Activated CD4-positive, alpha-beta T cell treated with anti-CD3 and anti-CD28 coated beads, Interleukin-2, amount 50 U/mL, for 1 hour (primary cell): ENCODE measurements around the gene RALGPS1.

Experiments
- DNase-seq: peaks from one replicate; pipeline ENCODE4 v3.0.0-alpha.2; 2020

RALGPS1 gene

DNA sequence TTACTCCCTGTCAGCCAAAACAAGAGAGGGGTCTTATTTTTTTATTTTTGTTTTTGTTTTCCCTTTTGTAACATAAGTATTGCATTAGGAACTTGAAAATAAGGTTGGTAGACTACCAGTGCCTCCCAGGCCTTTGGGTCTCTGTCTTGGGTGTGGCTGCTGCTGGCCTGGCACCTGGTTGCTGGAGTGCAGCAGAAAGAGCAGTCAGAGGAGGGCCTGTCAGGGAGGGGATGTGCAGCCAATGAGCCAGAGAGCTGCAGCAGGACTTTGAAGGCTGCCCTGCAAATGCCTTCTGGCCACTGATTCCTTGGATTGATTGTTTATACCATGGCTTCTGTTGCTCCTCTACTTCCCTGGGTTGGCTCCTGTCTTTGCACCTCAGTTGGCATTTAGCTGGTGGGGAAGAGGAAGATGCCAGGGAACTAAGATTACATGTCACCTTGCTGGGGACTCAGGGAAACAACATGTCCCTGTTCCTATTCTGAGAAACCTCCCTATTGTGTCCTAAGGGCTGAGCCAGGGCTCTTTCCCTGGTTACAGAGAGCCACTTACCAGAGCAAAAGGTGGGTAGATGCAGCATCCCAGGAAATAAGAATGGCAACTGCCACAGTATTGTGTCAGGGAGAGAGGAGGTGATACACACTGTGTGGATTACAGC lies 141.3 kb downstream of the RALGPS1 start:
- DNase-seq, result no peak

DNA sequence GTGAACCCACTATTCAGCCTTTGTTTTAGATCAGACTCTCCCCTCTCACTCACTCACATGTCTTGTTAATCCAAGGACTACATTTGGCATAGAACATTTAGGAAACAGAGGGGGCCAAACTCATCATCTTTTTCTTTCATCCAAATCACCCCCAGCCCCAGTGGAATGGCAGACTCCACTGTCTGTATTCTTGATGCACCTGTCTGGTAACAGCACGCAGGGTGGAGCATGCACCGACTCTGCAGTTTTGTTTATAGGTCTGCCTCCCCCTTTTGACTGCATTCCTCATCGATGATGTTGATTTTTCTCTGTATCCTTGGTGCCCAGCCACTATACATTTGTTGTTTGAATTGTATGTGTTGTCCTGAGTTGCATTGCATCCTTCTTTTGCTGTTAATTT lies 141.9 kb downstream of the RALGPS1 start:
- DNase-seq, result no peak

DNA sequence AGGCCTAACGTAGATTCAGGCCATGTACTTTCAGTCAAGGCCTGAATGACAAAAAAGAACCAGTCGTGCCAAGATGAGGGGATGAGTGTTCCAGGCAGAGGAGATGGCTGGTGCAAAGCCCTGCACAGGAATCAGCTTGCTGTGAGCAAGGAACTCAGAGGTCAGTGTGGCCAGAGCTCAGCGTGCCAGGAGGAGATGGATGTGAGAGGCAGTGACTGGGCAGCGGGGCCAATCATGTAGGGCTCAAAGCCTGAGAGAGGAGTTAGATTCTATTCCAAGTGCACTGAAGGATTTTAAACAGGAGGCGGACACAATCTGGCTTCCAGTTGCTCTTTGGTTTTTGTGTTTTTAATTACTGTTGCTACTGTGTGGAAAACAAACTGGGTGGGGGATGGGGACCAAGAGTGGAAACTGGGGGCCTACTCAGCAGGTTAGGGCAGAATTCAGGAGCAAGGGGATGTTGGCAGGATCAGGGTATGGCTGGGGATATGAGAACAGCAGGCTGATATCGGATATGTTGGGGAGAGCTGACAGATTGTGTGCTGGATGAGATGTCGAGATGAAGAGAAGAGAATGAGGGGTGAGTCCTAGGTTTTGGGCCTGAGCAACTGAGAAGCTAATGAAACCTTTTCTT lies 143.5 kb downstream of the RALGPS1 start:
- no peak for DNase-seq

DNA sequence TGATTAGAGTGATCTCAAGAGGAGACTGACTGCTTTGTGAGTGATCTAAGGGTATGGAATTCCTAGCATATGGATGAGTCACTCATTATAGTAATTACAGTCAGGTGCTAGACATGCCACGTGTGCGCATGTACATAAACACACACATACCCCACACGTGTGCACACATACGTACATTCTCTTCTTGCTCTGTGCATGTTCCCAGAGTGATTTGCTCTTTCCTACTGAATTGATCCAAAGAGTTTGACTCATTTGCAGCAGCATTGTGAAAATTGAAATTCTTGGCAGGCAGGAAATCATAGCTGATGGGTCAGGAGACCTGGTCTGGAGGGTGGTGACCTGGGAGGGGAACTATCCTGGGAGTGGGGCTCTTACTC lies 144.1 kb downstream of the RALGPS1 start:
- DNase-seq, result no peak

DNA sequence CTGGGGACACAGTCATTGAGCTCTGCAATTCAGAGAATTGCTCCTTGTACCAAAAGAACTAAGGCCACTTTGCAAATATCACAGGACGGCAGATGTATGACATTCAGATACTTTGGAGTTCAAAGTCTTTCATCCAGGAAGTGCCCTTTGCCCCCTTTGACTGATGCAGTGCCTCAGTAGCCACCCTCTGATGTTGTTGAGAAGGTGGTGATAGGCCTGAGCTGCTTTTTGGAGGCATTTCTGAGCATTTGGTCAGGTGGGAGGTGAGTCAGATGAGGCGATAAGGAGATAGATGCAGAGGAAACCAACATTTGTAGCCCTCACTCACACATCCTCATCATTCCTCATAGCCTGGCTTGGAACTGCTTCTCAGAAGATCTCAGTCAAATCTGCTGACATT lies 144.4 kb downstream of the RALGPS1 start:
- DNase-seq, result no peak

DNA sequence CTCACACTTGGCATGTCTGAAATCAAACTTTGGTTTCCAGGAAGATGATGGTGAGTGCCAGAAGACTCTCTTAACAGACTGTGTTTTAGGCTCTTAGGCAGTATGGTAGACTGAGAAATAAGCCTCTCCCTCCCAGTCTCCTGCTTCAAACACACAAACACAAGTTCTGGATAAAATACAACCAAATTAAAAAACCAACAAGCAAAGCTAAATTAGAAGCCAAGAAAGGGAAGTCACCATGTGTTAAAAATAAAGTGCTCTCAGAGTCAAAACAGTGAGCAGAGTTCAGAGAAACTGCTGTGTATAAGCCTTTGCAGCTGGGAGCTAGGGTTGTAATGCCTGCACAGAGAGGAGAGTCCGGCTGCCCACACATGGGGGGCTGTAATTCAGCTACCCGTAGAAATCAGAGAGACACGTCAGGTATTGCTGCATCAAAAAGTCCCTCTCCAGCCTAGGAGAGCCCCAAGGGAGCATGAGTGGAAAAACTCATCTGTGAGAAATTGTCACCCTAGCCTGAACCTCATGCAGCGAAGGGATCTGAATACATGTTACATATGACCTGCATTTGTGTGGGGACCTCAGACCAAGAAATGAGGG lies 145.3 kb downstream of the RALGPS1 start:
- DNase-seq, result no peak

DNA sequence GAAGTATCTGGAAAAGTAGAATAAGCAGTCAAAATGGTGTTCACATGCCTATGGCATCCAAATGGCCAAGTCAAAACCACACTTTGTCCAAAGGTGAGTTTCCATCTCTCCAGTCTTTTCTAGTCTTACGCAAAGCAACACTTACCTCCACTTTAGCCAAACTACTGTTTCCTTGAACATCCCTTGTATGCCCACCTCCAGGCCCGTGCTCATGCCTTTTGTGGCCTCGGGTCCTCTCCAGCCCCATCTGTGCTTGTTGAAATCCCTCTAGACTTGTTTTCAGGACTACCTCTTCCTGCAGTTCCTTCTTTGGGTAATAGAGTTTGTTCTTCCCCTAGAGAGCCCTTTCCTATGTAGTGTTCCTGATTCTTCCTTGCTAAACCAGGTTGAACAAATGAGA lies 146.8 kb downstream of the RALGPS1 start:
- DNase-seq, result no peak

DNA sequence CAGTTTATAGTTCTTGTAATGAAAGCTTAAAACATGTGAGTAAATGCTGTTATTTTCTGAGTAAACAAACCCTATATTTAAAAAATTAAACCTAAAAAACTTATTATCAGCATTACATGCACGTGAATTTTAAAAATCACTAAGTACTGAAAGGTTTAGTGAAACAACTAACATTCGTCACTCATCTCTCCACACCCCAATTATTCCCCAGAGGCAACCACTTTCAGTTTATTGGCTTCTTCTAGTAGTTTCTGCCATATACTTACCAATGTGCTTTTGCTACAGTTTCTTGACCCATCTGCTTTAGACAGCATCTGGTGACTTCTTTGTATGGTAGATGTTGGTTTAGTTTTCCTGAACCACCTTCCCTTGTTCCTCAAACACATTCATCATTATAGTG lies 149.8 kb downstream of the RALGPS1 start:
- no peak for DNase-seq

DNA sequence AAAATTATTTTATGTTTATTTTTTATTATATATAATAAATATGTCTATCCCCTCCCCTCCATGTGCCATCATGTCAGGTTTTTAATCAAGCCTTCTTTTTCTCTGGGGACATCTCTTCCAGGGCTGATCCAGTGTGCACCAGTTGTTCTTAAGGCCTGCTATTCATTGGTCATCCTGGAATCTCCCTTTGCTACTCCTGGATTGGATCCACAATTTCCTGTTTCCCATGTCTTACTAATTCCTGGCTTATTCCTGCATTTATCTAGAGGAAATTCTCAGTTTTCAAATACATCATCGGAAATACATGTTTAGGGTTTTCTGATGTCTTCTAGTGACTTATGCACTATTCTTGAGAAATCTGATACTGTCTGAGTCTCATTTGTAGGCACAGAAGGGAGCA lies 151.0 kb downstream of the RALGPS1 start:
- no peak for DNase-seq

DNA sequence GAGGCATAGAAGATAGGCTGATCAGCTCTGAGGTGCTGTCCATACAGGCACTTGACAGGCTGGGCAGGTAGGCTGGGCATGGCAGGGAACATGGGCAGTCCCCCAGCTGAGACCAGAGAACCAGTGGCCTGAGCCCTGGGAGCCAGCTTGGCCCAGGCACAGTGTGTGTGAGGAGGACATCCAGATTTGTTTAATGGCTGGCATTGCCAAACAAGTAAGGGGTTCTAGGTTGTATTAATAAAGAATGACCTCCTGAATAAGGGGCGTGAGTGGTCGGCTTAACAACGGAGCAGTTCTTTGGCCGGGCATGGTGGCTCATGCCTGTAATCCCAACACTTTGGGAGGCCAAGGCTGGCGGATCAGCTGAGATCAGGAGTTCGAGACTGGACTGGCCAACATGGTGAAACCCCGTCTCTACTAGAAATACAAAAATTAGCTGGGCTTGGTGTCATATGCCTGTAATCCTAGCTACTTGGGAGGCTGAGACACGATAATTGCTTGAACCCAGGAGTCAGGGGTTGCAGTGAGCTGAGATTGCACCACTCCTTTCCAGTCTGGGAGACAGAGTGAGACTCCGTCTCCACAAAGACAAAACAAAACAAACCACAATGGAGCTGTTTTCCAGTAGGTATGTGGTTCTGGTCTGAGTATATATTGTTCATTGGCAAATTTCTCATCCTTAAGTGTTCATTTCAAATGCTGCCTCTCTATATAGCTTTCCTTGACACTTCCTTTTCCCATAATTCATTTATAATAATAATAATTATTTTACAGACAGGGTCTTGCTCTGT lies 151.7 kb downstream of the RALGPS1 start:
- no peak for DNase-seq

DNA sequence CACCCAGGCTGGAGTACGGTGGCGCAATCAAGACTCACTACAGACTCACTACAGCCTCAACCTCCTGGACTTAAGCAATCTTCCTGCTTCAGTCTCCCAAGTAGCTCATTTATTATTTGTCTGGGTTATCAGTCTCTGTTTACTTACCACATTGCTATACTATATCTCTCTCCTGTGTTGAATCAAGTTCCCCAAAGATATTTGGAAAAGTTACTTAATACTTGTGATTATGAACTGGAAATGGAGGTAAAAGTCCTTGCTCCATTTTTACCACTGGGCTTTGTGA lies 152.2 kb downstream of the RALGPS1 start:
- no peak for DNase-seq

DNA sequence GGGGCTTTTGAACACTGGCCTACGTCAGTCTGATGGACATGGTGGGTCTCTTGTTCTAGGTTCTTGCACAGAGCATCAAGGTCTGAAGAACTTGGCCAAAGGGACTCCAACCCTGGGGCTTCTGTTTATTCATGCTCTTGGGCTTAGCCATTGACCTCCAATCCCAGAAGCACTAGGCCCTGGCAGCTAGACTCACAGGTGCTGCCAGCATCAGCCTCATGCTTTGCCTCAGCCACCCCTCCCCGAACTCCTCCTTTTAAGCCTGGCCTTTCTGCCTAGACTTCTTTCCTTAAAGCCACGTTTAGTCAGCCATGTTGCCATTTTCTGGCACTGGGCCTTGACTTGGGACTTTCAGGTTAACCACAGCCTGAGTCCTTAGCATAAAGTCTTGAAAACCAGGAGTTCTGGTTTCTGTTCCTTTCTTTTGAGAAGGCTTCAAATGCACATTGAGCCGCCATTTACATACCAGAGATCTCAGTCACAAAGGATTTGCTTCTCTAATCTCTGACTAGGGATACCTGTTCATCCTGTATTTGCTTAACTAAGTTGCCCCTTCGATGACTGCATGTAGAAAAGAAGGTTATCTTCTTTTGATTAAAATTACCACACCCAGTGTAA lies 153.1 kb downstream of the RALGPS1 start:
- no peak for DNase-seq

DNA sequence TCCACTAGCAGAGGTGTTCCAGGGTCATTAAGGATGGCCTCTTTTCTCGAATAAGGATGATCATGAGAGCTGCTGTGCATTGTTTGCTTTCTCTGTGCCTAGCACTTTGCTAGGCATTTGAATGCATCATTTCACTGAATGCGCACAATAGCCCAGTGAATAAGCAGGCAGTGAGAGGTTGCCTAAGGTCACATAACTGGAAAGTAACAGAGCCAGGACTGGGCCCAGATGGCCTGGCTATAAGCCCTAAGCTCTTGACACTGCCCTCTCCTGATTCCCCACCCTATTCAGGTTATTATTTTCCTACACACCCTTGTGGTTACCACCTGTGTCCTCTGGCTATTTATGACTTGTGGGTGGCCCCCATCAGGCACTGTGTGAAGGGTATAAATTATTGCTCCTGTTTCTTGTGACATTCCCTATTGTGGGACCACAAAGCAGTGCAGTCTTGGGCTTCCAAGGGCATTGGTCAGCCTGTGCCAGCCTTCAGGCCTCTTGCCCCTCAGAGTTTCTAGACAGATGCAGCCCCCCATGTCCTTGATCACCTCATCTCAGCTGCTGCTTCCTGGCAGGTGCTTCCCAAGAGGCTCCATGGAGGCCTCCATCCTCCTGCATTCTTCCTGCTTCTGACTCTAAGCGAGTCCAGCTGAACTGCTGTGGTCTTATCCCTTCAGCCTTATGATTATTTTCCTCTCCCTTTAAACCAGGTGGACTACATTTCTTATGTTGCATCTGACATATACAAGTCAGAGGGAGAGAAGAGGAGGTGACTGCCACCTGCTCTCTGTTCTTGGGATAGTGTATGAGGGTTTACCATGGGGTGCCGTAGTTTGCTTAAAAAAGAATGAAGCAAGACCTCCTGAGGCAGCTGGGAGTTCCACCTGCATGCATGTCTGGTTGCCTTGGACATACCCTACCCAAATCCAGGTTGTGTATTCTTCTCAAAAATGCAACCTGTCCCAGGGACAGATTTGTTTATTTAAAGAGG lies 160.3 kb downstream of the RALGPS1 start:
- no peak for DNase-seq

DNA sequence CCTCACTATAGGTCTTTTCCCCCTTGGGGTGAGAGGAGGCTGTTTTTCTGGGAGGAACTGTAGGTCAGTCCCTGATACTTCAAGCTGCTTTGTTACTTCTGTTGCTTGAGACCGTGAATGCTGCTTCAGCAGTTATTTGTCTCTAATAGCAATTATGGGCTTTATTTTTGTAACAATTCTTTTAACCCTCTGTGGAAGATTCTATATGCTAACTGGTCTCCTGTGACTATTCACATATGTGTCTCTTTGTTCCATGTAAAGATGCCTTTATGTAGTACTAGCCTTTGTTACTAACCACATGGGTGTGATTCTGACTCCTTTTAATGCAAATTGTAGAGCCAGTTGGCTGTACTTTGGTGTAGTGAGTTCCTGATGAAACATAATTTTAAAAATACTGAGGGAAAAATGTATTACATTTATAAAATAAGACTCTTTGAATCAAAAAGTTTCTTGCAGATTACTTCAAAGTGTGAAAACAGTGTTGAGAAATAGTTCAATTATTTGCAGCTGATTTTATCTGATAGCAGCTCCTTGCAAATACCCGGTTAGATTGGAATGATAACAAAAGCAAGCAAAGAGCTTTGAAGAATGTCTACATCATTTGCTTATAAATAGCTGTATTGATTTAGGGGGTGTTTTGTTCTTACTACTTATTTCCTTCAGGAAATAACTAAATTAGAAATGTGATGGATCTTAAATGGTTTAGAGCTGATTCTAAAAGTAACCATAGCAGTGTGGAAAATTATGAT lies 161.2 kb downstream of the RALGPS1 start:
- no peak for DNase-seq

DNA sequence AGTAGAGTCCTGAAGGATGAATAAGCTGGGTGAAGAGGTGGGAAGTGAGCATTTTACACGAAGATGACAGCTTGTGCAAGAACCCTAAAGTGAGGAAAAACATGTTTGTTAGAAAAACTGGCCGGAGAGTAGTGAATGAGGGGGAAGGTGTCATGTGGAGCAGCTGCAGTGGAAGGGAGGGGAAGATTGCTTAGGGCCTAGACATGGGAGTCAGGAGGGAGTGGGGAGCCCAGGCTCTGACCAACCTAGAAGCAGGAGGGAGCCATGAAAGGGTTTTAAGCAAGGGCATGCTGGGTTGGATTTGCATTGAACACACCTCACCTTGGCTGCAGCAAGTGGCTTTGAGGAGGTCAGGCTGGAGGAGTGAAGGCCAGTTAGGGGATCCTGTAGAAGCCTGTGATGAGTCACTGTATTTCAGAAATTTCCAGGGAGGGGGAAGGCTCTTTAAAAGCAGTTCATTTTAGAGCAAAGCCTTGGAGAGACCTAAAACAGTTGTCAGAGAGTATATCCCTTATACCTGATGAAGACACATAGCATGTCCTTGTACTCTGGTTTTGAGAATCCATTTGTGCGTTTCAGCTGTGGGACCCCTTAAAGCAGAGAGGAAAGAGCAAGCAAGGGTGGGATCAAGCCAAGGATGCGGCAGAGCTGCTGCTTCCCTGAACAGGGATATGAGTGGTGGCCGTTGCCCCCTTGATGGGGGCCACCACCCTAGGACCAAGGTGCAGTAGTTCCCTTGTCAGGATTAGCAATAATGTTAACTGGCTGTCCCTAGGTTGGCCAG lies 162.5 kb downstream of the RALGPS1 start:
- DNase-seq, result no peak

DNA sequence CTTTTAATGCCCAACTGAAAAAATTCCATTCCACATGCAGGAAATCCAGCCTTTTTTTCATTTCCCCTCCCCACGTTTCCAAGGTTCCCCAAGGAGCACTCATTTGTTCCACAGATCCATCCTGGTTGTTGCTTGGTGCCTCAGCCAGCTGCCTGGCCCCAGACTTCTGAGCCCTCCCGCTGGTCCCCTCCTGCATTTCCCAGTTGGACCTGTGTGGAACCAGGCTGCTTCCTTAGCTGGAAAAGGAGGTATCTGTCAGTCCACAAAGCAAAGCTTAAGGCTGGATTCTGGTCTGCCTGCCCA lies 163.0 kb downstream of the RALGPS1 start:
- no peak for DNase-seq

DNA sequence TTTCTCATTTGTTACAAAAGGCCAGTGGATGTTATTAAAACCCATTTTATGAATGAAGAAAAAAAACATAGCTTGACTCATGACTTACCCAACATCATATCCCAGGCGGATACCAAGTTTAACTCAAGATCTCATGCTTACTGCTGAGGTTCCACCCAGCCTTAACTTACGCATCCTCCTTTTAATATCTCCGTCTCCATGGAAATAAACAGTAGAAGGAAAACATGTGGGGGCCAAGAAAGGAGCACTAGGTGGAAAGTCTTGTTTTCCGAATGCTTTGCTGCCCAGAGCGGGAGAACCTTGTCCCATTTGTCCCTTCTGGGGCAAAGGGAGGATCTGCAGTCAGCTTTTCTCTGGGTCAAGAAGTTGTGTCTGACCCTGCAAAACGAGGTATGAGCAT lies 163.8 kb downstream of the RALGPS1 start:
- DNase-seq, result no peak

DNA sequence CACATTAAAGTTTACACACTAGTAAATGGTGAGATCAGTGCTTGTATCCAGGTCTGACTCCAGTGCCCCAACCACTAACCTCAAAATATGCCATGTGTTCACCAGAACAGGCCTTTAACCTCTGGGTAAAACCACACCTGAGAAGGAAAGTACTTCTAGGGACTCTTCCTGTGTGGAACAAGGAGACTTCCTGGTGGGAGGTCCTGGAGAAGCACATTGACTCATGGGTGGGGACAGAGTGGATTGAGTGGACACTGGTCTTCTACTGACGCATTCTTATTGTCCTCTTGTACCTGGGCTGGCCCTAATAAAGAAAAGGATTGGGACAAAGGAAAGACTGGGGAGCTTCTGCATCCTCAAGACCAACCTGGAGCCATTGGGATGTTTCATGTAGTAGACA lies 164.4 kb downstream of the RALGPS1 start:
- DNase-seq, result no peak

DNA sequence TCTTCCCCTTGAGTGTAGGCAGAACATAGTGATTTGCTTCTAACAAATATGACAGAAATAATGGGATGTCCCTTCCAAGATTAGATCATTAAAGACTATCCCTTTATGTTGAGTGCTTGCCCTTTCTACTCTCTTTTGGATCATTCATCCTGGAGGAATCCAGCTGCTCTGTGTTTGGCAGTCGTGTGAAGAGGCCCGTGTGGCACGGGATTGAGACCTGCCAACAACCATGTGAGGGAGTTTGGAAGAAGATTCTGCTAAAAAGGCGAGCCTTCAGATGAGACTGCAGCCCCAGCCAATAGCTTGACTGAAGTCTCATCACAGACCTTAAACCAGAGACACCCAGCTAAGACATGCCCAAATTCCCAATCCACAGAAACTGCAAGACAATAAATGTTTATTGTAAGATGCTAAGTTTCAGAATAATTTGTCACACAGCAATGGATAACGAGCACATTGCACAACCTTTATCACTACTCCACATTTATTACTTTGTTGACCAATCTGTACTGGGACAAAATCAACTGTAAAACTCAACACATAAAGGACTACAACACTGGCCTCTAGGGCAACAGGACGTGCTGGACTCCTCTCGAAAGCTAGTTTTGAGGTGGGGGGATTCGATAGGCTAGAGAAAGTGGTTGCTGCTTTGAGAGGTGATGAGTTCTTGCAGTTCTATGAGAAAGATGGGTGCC lies 165.0 kb downstream of the RALGPS1 start:
- no peak for DNase-seq
